Measurements from ENCODE around the gene TMEM54. TPM values are rescaled to one million over a fixed set of nuclear protein-coding genes. Genes with fewer than 3 reads are reported as not detected.

Gene TMEM54
- total and polyA plus RNA-seq, 10 of the 15 experiments (the other 5 are each of a cell fraction or from before 2014, with no cell fraction given) = 0.07 to 0.94 (median 0.56) TPM; not detected in 1

DNA sequence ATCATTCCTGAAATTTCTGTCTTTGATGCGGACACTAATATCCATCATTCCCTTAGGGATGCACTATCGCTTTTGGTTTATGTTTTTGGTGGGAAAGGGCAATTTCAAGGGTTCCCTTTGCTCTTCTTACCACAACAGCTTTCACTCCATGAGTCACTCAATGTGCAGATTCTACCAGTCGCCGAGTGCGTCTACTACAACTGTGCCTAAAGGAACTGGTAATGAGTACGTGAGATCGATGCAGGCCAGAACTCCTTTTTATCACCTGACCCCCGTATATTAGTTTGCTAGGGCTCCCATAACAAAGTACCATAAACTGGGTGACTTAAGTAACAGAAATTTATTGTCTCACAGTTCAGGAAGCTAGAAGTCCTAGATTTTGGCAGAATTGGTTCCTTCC, 27.5 kb upstream of the TMEM54 start:
- WGBS (ENCODE audit: insufficient coverage, insufficient replicate concordance, low lambda C conversion rate, missing lambda C conversion rate) = 73% methylated on average over 8 of the region's 8 CpGs
- in situ Hi-C loops (cut with MboI) (loop anchor here (25.0 kb wide), 1 partner anchor 684 kb away; no protein-coding TSS in a partner anchor), intact Hi-C loops (cut with micrococcal nuclease; ENCODE audit: unreplicated experiment) (no loop called here)
- Histone ChIP-seq H4K20me1 (ENCODE audit: control insufficient read depth, insufficient read depth) (no peaks in the 10 kb centered on the region), H3K36me3 (ENCODE audit: control insufficient read depth in 2 of 2, insufficient read depth in 2 of 2, low read length in 1 of 2) (no peaks in the 10 kb centered on the region), H3K9ac (ENCODE audit: control insufficient read depth, insufficient read depth, low read length) (no peak overlapping the region), H2AFZ (ENCODE audit: control insufficient read depth, low read depth, low read length) (no peak overlapping the region), H3K4me2 (ENCODE audit: control insufficient read depth, insufficient read depth) (no peak overlapping the region), H3K9me3 (replicated peaks; ENCODE audit: control insufficient read depth, insufficient read depth, low read length) (no peaks in the 10 kb centered on the region), H3K4me3 (no peak overlapping the region), H3K27me3 (replicated peaks in 1 of 2; ENCODE audit: control insufficient read depth in 2 of 2, insufficient read depth in 2 of 2, low read length in 1 of 2) (peaks cover 0 to 5% of the 10 kb centered on the region in 2 experiments; a peak in 2 of 4 replicates), H3K79me2 (ENCODE audit: control insufficient read depth, insufficient read depth, low read length) (no peaks in the 10 kb centered on the region), H3K27ac (ENCODE audit: control insufficient read depth, insufficient read depth) (no peak overlapping the region), H3K4me1 (ENCODE audit: control insufficient read depth, insufficient read depth, low read length) (no peaks in the 10 kb centered on the region)
- ChIA-PET SMC1A (ENCODE audit: uncharacterized antibody, unreplicated experiment) (interaction anchor here (8.4 kb wide), 1 partner anchor 128 kb away, joined by 110 read pairs; no protein-coding TSS in a partner anchor), POLR2A (interaction anchor here (1.2 to 1.5 kb wide), 2 partner anchors 79 to 126 kb away, joined by 3 read pairs; no protein-coding TSS in a partner anchor), RAD21 (ENCODE audit: unreplicated experiment) (no interaction called here), CTCF (no interaction called here)
- DNase-seq (ENCODE audit: low read depth, low spot score) (no peak), FAIRE-seq (no peak), ATAC-seq (no peak)
- no TSS peak for BruUV-seq (replicated peaks)
- TF ChIP-seq SIN3A (IDR thresholded peaks at IDR 0.05; ENCODE audit: low read depth, low read length) (no peak), CHD4 (IDR thresholded peaks at IDR 0.05) (no peak), JUND (IDR thresholded peaks at IDR 0.05; ENCODE audit: low read depth, low read length) (no peak), ZNF622 (IDR thresholded peaks at IDR 0.05) (no peak), RELB (IDR thresholded peaks at IDR 0.05; ENCODE audit: low read depth) (no peak), FOS (IDR thresholded peaks at IDR 0.05; ENCODE audit: borderline replicate concordance, extremely low read depth, insufficient read length) (no peak)

Measured in GM12878 (cell line).